Stimulated activated CD8-positive, alpha-beta memory T cell treated with anti-CD3 and anti-CD28 coated beads, Interleukin-15, amount 100 ng/mL, for 48 hours (primary cell): Measurements from ENCODE around the gene WFDC1.
"Not testable (repeated sequence)": the region's sequence is repeated elsewhere in the genome, so short reads cannot be mapped to it uniquely, and the experiment has no call there.

Experiments used
- DNase-seq, 2 donors: peaks; one replicate each; pipeline ENCODE4 v3.0.0-alpha.2; 2020; ENCODE audit warnings: low read depth in 2 of 2

WFDC1 gene

GRCh38 chr16:84327926-84328505 is 33.3 kb downstream of the WFDC1 start:
- no peak for DNase-seq

- DNase-seq = no peak
Measured at GRCh38 chr16:84329016-84329415, 34.3 kb downstream of the WFDC1 start.

GRCh38 chr16:84329843-84330684 is 35.4 kb downstream of the WFDC1 start:
- no peak for DNase-seq

GRCh38 chr16:84330685-84331050 is 36.0 kb downstream of the WFDC1 start:
- DNase-seq = no peak

- no peak for DNase-seq
Measured at GRCh38 chr16:84331998-84332780, 37.5 kb downstream of the WFDC1 start.

GRCh38 chr16:84332975-84333684 is 38.5 kb downstream of the WFDC1 start:
- no peak for DNase-seq

- DNase-seq = no peak
Measured at GRCh38 chr16:84334058-84334457, 39.4 kb downstream of the WFDC1 start.

GRCh38 chr16:84334482-84334881 is 39.8 kb downstream of the WFDC1 start:
- DNase-seq = no peak

- not testable (repeated sequence) for DNase-seq
Measured at GRCh38 chr16:84337236-84337635, 42.6 kb downstream of the WFDC1 start.

GRCh38 chr16:84339311-84339710 is 44.6 kb downstream of the WFDC1 start:
- no peak for DNase-seq

GRCh38 chr16:84339766-84340165 is 45.1 kb downstream of the WFDC1 start:
- DNase-seq = no peak

- no peak for DNase-seq
Measured at GRCh38 chr16:84340325-84341040, 45.8 kb downstream of the WFDC1 start.

GRCh38 chr16:84341528-84342295 is 47.0 kb downstream of the WFDC1 start:
- no peak for DNase-seq

- DNase-seq = not testable (repeated sequence)
Measured at GRCh38 chr16:84343800-84344199, 49.1 kb downstream of the WFDC1 start.

- DNase-seq = no peak
Measured at GRCh38 chr16:84344781-84345180, 50.1 kb downstream of the WFDC1 start.

GRCh38 chr16:84347161-84347560 is 52.5 kb downstream of the WFDC1 start:
- DNase-seq = no peak

GRCh38 chr16:84348386-84348888 is 53.8 kb downstream of the WFDC1 start:
- DNase-seq = no peak

- DNase-seq = no peak
Measured at GRCh38 chr16:84349862-84350684, 55.4 kb downstream of the WFDC1 start.

- DNase-seq = no peak
Measured at GRCh38 chr16:84350685-84351400, 56.2 kb downstream of the WFDC1 start.
